Neural cell (in vitro differentiated cells): ENCODE measurements around the gene TRERF1. TPM values are rescaled to one million over a fixed set of nuclear protein-coding genes. Genes with fewer than 3 reads are reported as not detected.

Source experiments
- H2AFZ ChIP-seq: fragments of 200-600, 300-800 bp; sonication (generic), shearing (Covaris generic); 2 replicates; pipeline ENCODE4 v1.6.0; 2014; ENCODE audit warnings: low read depth, mild to moderate bottlenecking, antibody characterized with exemption, low read length, moderate library complexity
- H3F3A ChIP-seq: fragments of 200-600 bp; shearing (Covaris generic); 2 replicates; pipeline ENCODE4 v1.6.1; 2016; ENCODE audit warnings: mild to moderate bottlenecking, moderate library complexity, mixed read lengths, antibody characterized with exemption, low read length; ENCODE audit not compliant: insufficient read depth, poor library complexity, severe bottlenecking
- H3K27ac ChIP-seq: fragments of 200-600, 300-800 bp; sonication (generic), shearing (Covaris generic); 2 replicates; pipeline ENCODE4 v1.5.1; 2014; ENCODE audit warnings: mild to moderate bottlenecking, low read length, moderate library complexity
- H3K27me3 ChIP-seq: fragments of 300-800, 200-600 bp; sonication (generic), shearing (Covaris generic); 2 replicates; pipeline ENCODE4 v1.6.0; 2014; ENCODE audit warnings: mild to moderate bottlenecking, low read depth, low read length, moderate library complexity; ENCODE audit not compliant: insufficient read depth
- H3K36me3 ChIP-seq: fragments of 300-800, 200-600 bp; sonication (generic), shearing (Covaris generic); 2 replicates; pipeline ENCODE4 v1.5.1; 2014; ENCODE audit warnings: mild to moderate bottlenecking, antibody characterized with exemption, low read length, moderate library complexity; ENCODE audit not compliant: insufficient read depth
- H3K4me2 ChIP-seq: fragments of 300-800, 200-600 bp; sonication (generic), shearing (Covaris generic); 2 replicates; pipeline ENCODE4 v1.6.0; 2014; ENCODE audit warnings: mild to moderate bottlenecking, low read length
- H3K4me3 ChIP-seq: fragments of 300-800, 200-600 bp; sonication (generic), shearing (Covaris generic); 2 replicates; pipeline ENCODE4 v1.5.1; 2014; ENCODE audit warnings: mild to moderate bottlenecking, low read length, moderate library complexity
- H3K79me2 ChIP-seq: fragments of 200-600 bp; shearing (Covaris generic); replicated peaks from 2 replicates; pipeline ENCODE4 v1.6.0; 2014; ENCODE audit warnings: mild to moderate bottlenecking, low read length, moderate library complexity; ENCODE audit not compliant: insufficient read depth
- H3K9ac ChIP-seq: fragments of 300-800, 200-600 bp; sonication (generic), shearing (Covaris generic); 2 replicates; pipeline ENCODE4 v1.6.1; 2016; ENCODE audit warnings: mild to moderate bottlenecking, low read length, mixed read lengths
- H3K9me2 ChIP-seq: fragments of 200-600 bp; shearing (Covaris generic); 2 replicates; pipeline ENCODE4 v1.6.1; 2016; ENCODE audit warnings: mild to moderate bottlenecking, low read length, mixed read lengths; ENCODE audit not compliant: insufficient read depth
- H3K9me3 ChIP-seq: fragments of 200-600, 300-800 bp; sonication (generic), shearing (Covaris generic); 2 replicates; pipeline ENCODE4 v1.6.1; 2016; ENCODE audit warnings: mild to moderate bottlenecking, mixed run types, low read length, moderate library complexity, mixed read lengths
- H4K20me1 ChIP-seq: fragments of 200-600 bp; shearing (Covaris generic); 2 replicates; pipeline ENCODE4 v1.6.1; 2016; ENCODE audit warnings: mild to moderate bottlenecking, mixed run types; ENCODE audit not compliant: insufficient read depth
- CTCF ChIP-seq: fragments of 450-650 bp; IDR thresholded peaks from 2 replicates; pipeline ENCODE4 v1.5.1; 2014; ENCODE audit warnings: antibody characterized with exemption, mild to moderate bottlenecking, moderate library complexity; ENCODE audit not compliant: poor library complexity, severe bottlenecking
- EZH2 ChIP-seq: fragments of 200-600, 300-800 bp; shearing (Covaris generic), sonication (generic); IDR thresholded peaks from 2 replicates; pipeline ENCODE4 v1.6.1; 2014; ENCODE audit warnings: antibody characterized with exemption, low read length, borderline replicate concordance, mild to moderate bottlenecking; ENCODE audit not compliant: insufficient read depth, poor library complexity, severe bottlenecking
- POLR2AphosphoS5 ChIP-seq: IDR thresholded peaks from 2 replicates; pipeline ENCODE4 v1.6.1; 2012
- REST ChIP-seq: IDR thresholded peaks from 2 replicates; pipeline ENCODE4 v1.6.1; 2012; ENCODE audit warnings: borderline replicate concordance
- SMC3 ChIP-seq: fragments of 450-650 bp; conservative IDR thresholded peaks from 2 replicates; pipeline ENCODE4 v1.6.1; 2014; ENCODE audit warnings: antibody characterized with exemption, mild to moderate bottlenecking, moderate library complexity; ENCODE audit not compliant: poor library complexity
- TAF1 ChIP-seq: IDR thresholded peaks from 2 replicates; pipeline ENCODE4 v1.6.1; 2012; ENCODE audit warnings: low read depth
- polyA plus RNA-seq: library from polyadenylated mRNA; depleted of rRNA; stranded (reverse); fragments of >200 nt; gene quantifications from 2 replicates; pipeline ENCODE4 v1.2.3, GENCODE V29; 2014

The TRERF1 gene
- polyA plus RNA-seq, 1 donor from 2014 or later: 4.5 TPM

- Histone ChIP-seq H3F3A (no peaks in the 10 kb centered on the region), H3K9me3 (no peaks in the 10 kb centered on the region), H3K9me2 (no peaks in the 10 kb centered on the region), H2AFZ (no peak overlapping the region), H4K20me1 (no peaks in the 10 kb centered on the region), H3K36me3 (no peaks in the 10 kb centered on the region), H3K4me3 (no peak overlapping the region), H3K27ac (no peak overlapping the region), H3K79me2 (no peaks in the 10 kb centered on the region), H3K4me2 (no peak overlapping the region), H3K27me3 (no peaks in the 10 kb centered on the region), H3K9ac (no peak overlapping the region)
- TF ChIP-seq SMC3: no peak
- no peak for TF ChIP-seq TAF1
- no peak for TF ChIP-seq REST
- TF ChIP-seq POLR2AphosphoS5: no peak
- TF ChIP-seq EZH2: no peak
- TF ChIP-seq CTCF: no peak
These were observed 157.0 kb downstream of the TRERF1 start for GRCh38 chr6:42294759-42295158.

- H3K79me2 ChIP-seq: no peaks in the 10 kb centered on the region
- H3K36me3 ChIP-seq: no peaks in the 10 kb centered on the region
- no peaks in the 10 kb centered on the region for H4K20me1 ChIP-seq
- no peak overlapping the region for H3K4me3 ChIP-seq
- H3K27me3 ChIP-seq: no peaks in the 10 kb centered on the region
- no peaks in the 10 kb centered on the region for H3K9me2 ChIP-seq
- no peak overlapping the region for H3K9ac ChIP-seq
- H3K9me3 ChIP-seq: no peaks in the 10 kb centered on the region
- H3F3A ChIP-seq: no peaks in the 10 kb centered on the region
- H3K27ac ChIP-seq: no peak overlapping the region
- no peak overlapping the region for H2AFZ ChIP-seq
- TF ChIP-seq REST: no peak
- H3K4me2 ChIP-seq: no peak overlapping the region
These were observed 158.2 kb downstream of the TRERF1 start for GRCh38 chr6:42293386-42293977.
